H1 (cell line): ENCODE data around the gene CC2D2A. TPM values are rescaled to one million over a fixed set of nuclear protein-coding genes. Genes with fewer than 3 reads are reported as not detected.

Experiments used
- CTCF ChIA-PET: fragments of 300-600 bp; sonication (Branson Sonifier 250); formaldehyde crosslinking; loops from one replicate; lab custom pipeline; 2021; ENCODE audit not compliant: partially characterized antibody; lab: Charles Lee
- POLR2A ChIA-PET: fragments of 300-600 bp; sonication (Branson Sonifier 250); formaldehyde crosslinking; loops from one replicate; lab custom pipeline; 2021; ENCODE audit warnings: inconsistent platforms; ENCODE audit not compliant: partially characterized antibody; lab: Charles Lee
- DNase-seq, 2 experiments: peaks; one replicate each; pipeline versions ENCODE4 v3.0.0 to v3.0.0-alpha.2; 2010 to 2022; ENCODE audit warnings: low spot score in 2 of 2, low read depth in 1 of 2, mixed read lengths in 1 of 2
- FAIRE-seq: peaks from 2 replicates; lab custom pipeline; 2011; peaks lifted over from hg19 to GRCh38; lab: Jason Lieb, UNC
- H2AFZ ChIP-seq: 2 replicates; pipeline ENCODE4 v1.8.1; 2012; ENCODE audit warnings: low read length, inconsistent platforms
- H2AK5ac ChIP-seq: 2 replicates; pipeline ENCODE4 v1.6.1; 2013; ENCODE audit warnings: low read depth, low read length
- H2BK120ac ChIP-seq: replicated peaks from 2 replicates; pipeline ENCODE3; 2013; ENCODE audit warnings: low read depth, low read length, inconsistent platforms
- H2BK12ac ChIP-seq: 2 replicates; pipeline ENCODE4 v1.6.1; 2013; ENCODE audit warnings: low read depth, low read length
- H2BK15ac ChIP-seq: 2 replicates; pipeline ENCODE4 v1.6.1; 2013; ENCODE audit warnings: low read length
- H2BK20ac ChIP-seq: 2 replicates; pipeline ENCODE4 v1.6.1; 2013; ENCODE audit warnings: low read length
- H2BK5ac ChIP-seq: 2 replicates; pipeline ENCODE4 v1.6.1; 2013; ENCODE audit warnings: low read depth, low read length
- H3K14ac ChIP-seq: 2 replicates; pipeline ENCODE4 v1.6.1; 2013; ENCODE audit warnings: inconsistent platforms; ENCODE audit not compliant: insufficient read length
- H3K18ac ChIP-seq: 2 replicates; pipeline ENCODE4 v1.6.1; 2013; ENCODE audit warnings: low read length; ENCODE audit errors: extremely low read depth
- H3K23ac ChIP-seq: 2 replicates; pipeline ENCODE4 v1.6.1; 2013; ENCODE audit warnings: inconsistent platforms; ENCODE audit not compliant: insufficient read length
- H3K23me2 ChIP-seq: 2 replicates; pipeline ENCODE4 v1.6.1; 2013; ENCODE audit warnings: low read depth, low read length
- H3K27ac ChIP-seq: 2 replicates; pipeline ENCODE4 v1.6.1; 2011; ENCODE audit warnings: low read depth, low read length, inconsistent platforms
- H3K27me3 ChIP-seq, 4 experiments: replicated peaks in 1 of 4; 1 replicate in 1 of 4; 2 replicates in 3 of 4; pipeline versions ENCODE4 v1.6.1 to v1.8.1; 2011 to 2013; ENCODE audit warnings: low read length in 3 of 4, mild to moderate bottlenecking in 3 of 4, inconsistent platforms in 2 of 4, mixed read lengths in 2 of 4, moderate library complexity in 1 of 4; ENCODE audit not compliant: control insufficient read depth in 3 of 4, insufficient read depth in 3 of 4; ENCODE audit errors: extremely low read depth in 1 of 4
- H3K36me3 ChIP-seq, 4 experiments: 2 replicates each; pipeline versions ENCODE4 v1.6.1 to v1.8.1; 2011 to 2013; ENCODE audit warnings: mild to moderate bottlenecking in 4 of 4, low read length in 3 of 4, moderate library complexity in 2 of 4, control low read depth in 1 of 4, inconsistent platforms in 1 of 4; ENCODE audit not compliant: insufficient read depth in 4 of 4, control insufficient read depth in 2 of 4
- H3K4ac ChIP-seq: replicated peaks from 2 replicates; pipeline ENCODE3; 2013; ENCODE audit warnings: low read length, low read depth, mixed read lengths, inconsistent platforms; ENCODE audit not compliant: insufficient read length
- H3K4me1 ChIP-seq, 4 experiments: replicated peaks in 1 of 4; 1 replicate in 1 of 4; 2 replicates in 3 of 4; pipeline versions ENCODE4 v1.6.1 to v1.8.1; 2011 to 2013; ENCODE audit warnings: low read length in 3 of 4, inconsistent platforms in 2 of 4, mixed read lengths in 1 of 4; ENCODE audit not compliant: insufficient read depth in 4 of 4, control insufficient read depth in 3 of 4
- H3K4me2 ChIP-seq, 2 experiments: 2 replicates each; pipeline versions ENCODE4 v1.6.1 to v1.8.1; 2011 to 2013; ENCODE audit warnings: low read depth in 2 of 2, low read length in 2 of 2, control low read depth in 1 of 2, inconsistent platforms in 1 of 2, mild to moderate bottlenecking in 1 of 2; ENCODE audit not compliant: insufficient read depth in 1 of 2
- H3K4me3 ChIP-seq, 4 experiments: fragments of 200-600, 300-600 bp in 1 of 4; sonication (generic), shearing (Covaris generic), sonication (Bioruptor Twin) in 1 of 4; 2 replicates each; pipeline versions ENCODE4 v1.5.1 to v1.8.1; 2011 to 2016; ENCODE audit warnings: low read length in 4 of 4, low read depth in 3 of 4, control low read depth in 2 of 4, inconsistent platforms in 2 of 4, mild to moderate bottlenecking in 2 of 4, mixed read lengths in 1 of 4, moderate library complexity in 1 of 4; ENCODE audit not compliant: insufficient read depth in 2 of 4; ENCODE audit errors: extremely low read depth in 1 of 4
- H3K56ac ChIP-seq: replicated peaks from 2 replicates; pipeline ENCODE3; 2013; ENCODE audit warnings: low read depth, mild to moderate bottlenecking, mixed read lengths, low read length, inconsistent platforms; ENCODE audit not compliant: insufficient read length
- H3K79me1 ChIP-seq: 2 replicates; pipeline ENCODE4 v1.6.1; 2013; ENCODE audit warnings: low read depth, low read length, control low read depth
- H3K79me2 ChIP-seq, 2 experiments: 2 replicates each; pipeline versions ENCODE4 v1.6.1 to v1.8.1; 2012 to 2013; ENCODE audit warnings: low read length in 2 of 2, mild to moderate bottlenecking in 2 of 2, inconsistent platforms in 1 of 2; ENCODE audit not compliant: insufficient read depth in 2 of 2, control insufficient read depth in 1 of 2
- H3K9ac ChIP-seq, 4 experiments: replicated peaks in 1 of 4; 1 replicate in 1 of 4; 2 replicates in 3 of 4; pipeline versions ENCODE4 v1.6.1 to v1.8.1; 2011 to 2013; ENCODE audit warnings: low read depth in 3 of 4, low read length in 3 of 4, control low read depth in 2 of 4, mild to moderate bottlenecking in 2 of 4, moderate library complexity in 2 of 4, inconsistent platforms in 1 of 4; ENCODE audit errors: extremely low read depth in 1 of 4
- H3K9me3 ChIP-seq, 2 experiments: 2 replicates each; pipeline versions ENCODE4 v1.6.1 to v1.8.1; 2012 to 2013; ENCODE audit warnings: mild to moderate bottlenecking in 2 of 2, moderate library complexity in 2 of 2, control low read depth in 1 of 2, inconsistent platforms in 1 of 2, low read depth in 1 of 2, low read length in 1 of 2, mixed read lengths in 1 of 2; ENCODE audit not compliant: insufficient read depth in 2 of 2
- H4K20me1 ChIP-seq, 2 experiments: replicated peaks in 1 of 2; 2 replicates each; pipeline versions ENCODE3 to v1.8.1; 2011 to 2013; ENCODE audit warnings: inconsistent platforms in 2 of 2, low read length in 2 of 2, mild to moderate bottlenecking in 1 of 2; ENCODE audit not compliant: insufficient read depth in 2 of 2, control insufficient read depth in 1 of 2
- H4K5ac ChIP-seq: 2 replicates; pipeline ENCODE4 v1.6.1; 2013; ENCODE audit warnings: low read length, low read depth, mixed read lengths, inconsistent platforms; ENCODE audit not compliant: insufficient read length
- H4K8ac ChIP-seq: 2 replicates; pipeline ENCODE4 v1.8.0; 2013; ENCODE audit warnings: mild to moderate bottlenecking, moderate library complexity, low read length, inconsistent platforms; ENCODE audit not compliant: insufficient read depth; ENCODE audit errors: extremely low read depth
- H4K91ac ChIP-seq: replicated peaks from 2 replicates; pipeline ENCODE3; 2013; ENCODE audit warnings: low read length, mixed read lengths, inconsistent platforms; ENCODE audit not compliant: insufficient read length
- BCL11A ChIP-seq, 2 experiments: IDR thresholded peaks; one replicate each; pipeline ENCODE4 v1.6.1; 2011; ENCODE audit warnings: low read depth in 2 of 2, low read length in 2 of 2, mild to moderate bottlenecking in 2 of 2
- CEBPB ChIP-seq: IDR thresholded peaks from 2 replicates; pipeline ENCODE4 v1.6.1; 2012; ENCODE audit warnings: low read depth, low read length
- CHD1 ChIP-seq: IDR thresholded peaks from 2 replicates; pipeline ENCODE4 v1.6.1; 2012; ENCODE audit warnings: low read depth, low read length, improper control_type of control experiment
- CREB1 ChIP-seq: IDR thresholded peaks from 2 replicates; pipeline ENCODE4 v1.6.1; 2012; ENCODE audit warnings: inconsistent platforms
- JUN ChIP-seq: IDR thresholded peaks from 2 replicates; pipeline ENCODE4 v1.6.1; 2011; ENCODE audit warnings: low read depth, mild to moderate bottlenecking, improper control_type of control experiment, low read length
- KDM4A ChIP-seq: IDR thresholded peaks from one replicate; pipeline ENCODE4 v1.7.1; 2012; ENCODE audit warnings: low read depth, mild to moderate bottlenecking, moderate library complexity, low read length, inconsistent platforms; ENCODE audit not compliant: severe bottlenecking
- POLR2A ChIP-seq, 2 experiments: IDR thresholded peaks; 1 replicate in 1 of 2; 2 replicates in 1 of 2; pipeline ENCODE4 v1.6.1; 2011; ENCODE audit warnings: low read depth in 2 of 2, low read length in 2 of 2, mild to moderate bottlenecking in 2 of 2; ENCODE audit errors: control extremely low read depth in 1 of 2
- RFX5 ChIP-seq: IDR thresholded peaks from 2 replicates; pipeline ENCODE4 v1.6.1; 2011; ENCODE audit warnings: low read depth, low read length, improper control_type of control experiment, borderline replicate concordance
- RNF2 ChIP-seq: fragments of 200-900, 300-1000 bp; sonication (generic); IDR thresholded peaks from 2 replicates; pipeline ENCODE4 v1.7.1; 2016; ENCODE audit warnings: borderline replicate concordance, low read depth, mild to moderate bottlenecking, antibody characterized with exemption, low read length; ENCODE audit not compliant: poor library complexity, severe bottlenecking; ENCODE audit errors: missing control alignments
- SIRT6 ChIP-seq: IDR thresholded peaks from one replicate; pipeline ENCODE4 v1.7.1; 2012; ENCODE audit warnings: low read length, inconsistent platforms
- SP2 ChIP-seq: IDR thresholded peaks from 2 replicates; pipeline ENCODE4 v1.6.1; 2012; ENCODE audit warnings: mild to moderate bottlenecking, low read length, inconsistent platforms
- SRF ChIP-seq: IDR thresholded peaks from 2 replicates; pipeline ENCODE4 v1.6.1; 2011; ENCODE audit warnings: mild to moderate bottlenecking, low read depth, low read length, moderate library complexity
- TCF12 ChIP-seq: IDR thresholded peaks from 2 replicates; pipeline ENCODE4 v1.6.1; 2011; ENCODE audit warnings: low read depth, mild to moderate bottlenecking, low read length
- WGBS, 2 experiments: shearing (Covaris generic) in 1 of 2; methylation state at CpG; one replicate each; pipeline versions ENCODE4 v1.1.6 to v1.1.7; 2013 to 2015; ENCODE audit warnings: low lambda C conversion rate in 2 of 2, mixed read lengths in 2 of 2, inconsistent platforms in 1 of 2, low coverage in 1 of 2, missing lambda C conversion rate in 1 of 2; ENCODE audit not compliant: insufficient replicate concordance in 2 of 2, insufficient coverage in 1 of 2, insufficient read length in 1 of 2; ENCODE audit errors: extremely low coverage in 1 of 2, missing lambda C conversion rate in 1 of 2; 5-methylcytosine and 5-hydroxymethylcytosine counted together
- polyA plus RNA-seq, 7 experiments: library from polyadenylated mRNA; depleted of rRNA in 3 of 7; stranded (reverse) in 5 of 7; unstranded in 2 of 7; fragments of >200 nt in 5 of 7; fragments of 200-250 nt in 2 of 7; gene quantifications; 1 replicate in 5 of 7; 2 replicates in 1 of 7; 4 replicates in 1 of 7; pipeline versions ENCODE4 v1.2.1 to v1.2.3, GENCODE V29; 2011 to 2013; ENCODE audit warnings: missing spikeins in 2 of 7, mixed read lengths in 2 of 7
- total RNA-seq: library from RNA; stranded (reverse); fragmentation: NEBNext Ultra II Directional; extraction: Animal tissue kit (Norgen Biotek cat#: 25700); gene quantifications from 2 replicates; pipeline ENCODE4 v1.2.1, GENCODE V29; 2021
- TF ChIP-seq, protein P1 (sequence below): IDR thresholded peaks from 2 replicates; pipeline ENCODE4 v1.6.1; 2012; ENCODE audit warnings: inconsistent platforms

The CC2D2A gene
- total and polyA plus RNA-seq, 2 of the 8 experiments (the other 6 are each of a cell fraction or from before 2014, with no cell fraction given), result 11.0 to 12.2 TPM

DNA sequence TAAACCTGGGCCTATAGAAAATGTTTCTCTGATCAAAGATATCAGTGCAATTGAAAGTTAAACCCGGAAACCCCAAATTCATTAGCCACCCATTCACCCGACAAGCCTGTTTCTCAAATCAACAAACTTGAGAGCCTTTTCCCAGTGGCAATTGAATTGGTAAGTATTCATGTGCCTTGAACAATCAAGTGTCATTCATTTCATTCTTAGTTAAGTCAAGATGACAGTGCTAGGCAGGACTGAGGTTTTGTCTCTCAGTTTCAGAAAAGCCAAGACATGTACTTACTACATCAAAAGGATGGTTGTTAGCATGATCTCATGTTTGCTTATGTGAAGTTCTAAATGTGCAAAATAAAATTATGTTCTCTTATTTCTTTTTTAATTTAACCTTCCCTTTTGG lies 32.3 kb downstream of the CC2D2A start:
- ChIA-PET POLR2A (no interaction called here), CTCF (interaction anchor here (0.7 kb wide), 1 partner anchor 82 kb away, joined by 4 read pairs; no protein-coding TSS in a partner anchor)
- no peak overlapping the region for H3K18ac ChIP-seq
- H2AK5ac ChIP-seq, result no peak overlapping the region
- no peak overlapping the region for H4K8ac ChIP-seq
- H3K23ac ChIP-seq, result no peak overlapping the region
- peaks cover 0 to 3% (median 1%) of the 10 kb centered on the region in 4 experiments; a peak in 1 of 7 replicates for H3K4me1 ChIP-seq
- H3K79me2 ChIP-seq, result no peaks in the 10 kb centered on the region
- no peak overlapping the region for H3K27ac ChIP-seq
- H2BK20ac ChIP-seq, result no peak overlapping the region
- no peak overlapping the region for H2BK12ac ChIP-seq
- no peak overlapping the region for H3K4ac ChIP-seq
- peaks cover 1 to 2% of the 10 kb centered on the region in 2 experiments; a peak in 1 of 4 replicates for H3K9me3 ChIP-seq
- H3K23me2 ChIP-seq, result no peaks in the 10 kb centered on the region
- no peak overlapping the region for H2BK120ac ChIP-seq
- H3K56ac ChIP-seq, result no peak overlapping the region
- no peak overlapping the region for H2BK5ac ChIP-seq
- no peak overlapping the region for H3K14ac ChIP-seq
- H3K79me1 ChIP-seq, result no peaks in the 10 kb centered on the region
- H3K36me3 ChIP-seq, result no peaks in the 10 kb centered on the region
- no peaks in the 10 kb centered on the region for H3K27me3 ChIP-seq
- H4K91ac ChIP-seq, result no peak overlapping the region
- WGBS, 2 experiments, result 88% methylated on average over 2 of the region's 2 CpGs; no CpG with 5 or more reads in 1 of the 2 experiments
- no peaks in the 10 kb centered on the region for H4K20me1 ChIP-seq
- H2BK15ac ChIP-seq, result no peak overlapping the region
- H2AFZ ChIP-seq, result no peak overlapping the region
- no peak overlapping the region for H3K4me2 ChIP-seq
- no peak for DNase-seq
- H4K5ac ChIP-seq, result no peak overlapping the region
- no peak overlapping the region for H3K4me3 ChIP-seq
- no peak for FAIRE-seq
- H3K9ac ChIP-seq, result no peak overlapping the region
- TF ChIP-seq POLR2A (IDR thresholded peaks at IDR 0.05; ENCODE audit: control extremely low read depth in 1 of 2, low read depth in 2 of 2, low read length in 2 of 2) (no peak), RNF2 (no peak), CEBPB (no peak), CHD1 (no peak), CREB1 (no peak), SRF (no peak), BCL11A (IDR thresholded peaks at IDR 0.05; ENCODE audit: low read depth in 2 of 2, low read length in 2 of 2) (no peak), SP2 (no peak), SIRT6 (no peak), RFX5 (no peak), KDM4A (no peak), TCF12 (no peak), JUN (no peak)
- TF ChIP-seq, protein P1, sequence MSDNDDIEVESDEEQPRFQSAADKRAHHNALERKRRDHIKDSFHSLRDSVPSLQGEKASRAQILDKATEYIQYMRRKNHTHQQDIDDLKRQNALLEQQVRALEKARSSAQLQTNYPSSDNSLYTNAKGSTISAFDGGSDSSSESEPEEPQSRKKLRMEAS, result no peak
